Stomach (tissue), 9 donors: Measurements from ENCODE around the gene SAMD14. TPM values are rescaled to one million over a fixed set of nuclear protein-coding genes. Genes with fewer than 3 reads are reported as not detected.
A peak's percentile ranks its signal among the peaks of the same experiment; 100 is the strongest.

Experiments
- DNase-seq, 2 donors: peaks; one replicate each; pipeline versions ENCODE4 v3.0.0 to v3.0.0-alpha.2; 2013 to 2019
- H3K27ac ChIP-seq, 5 donors: fragments of 200-600 bp in 4 of 5; sonication (generic) in 4 of 5; one replicate each; pipeline ENCODE4 v1.5.1; 2013 to 2019; ENCODE audit warnings: mild to moderate bottlenecking in 1 of 5, moderate library complexity in 1 of 5
- H3K27me3 ChIP-seq, 3 donors: fragments of 200-600 bp; sonication (generic); one replicate each; pipeline ENCODE4 v1.5.1; 2017 to 2019; ENCODE audit warnings: mixed run types in 1 of 3
- H3K36me3 ChIP-seq, 4 donors: fragments of 200-600 bp; sonication (generic); 1 replicate in 3 of 4; 2 replicates in 1 of 4; pipeline ENCODE4 v1.5.1; 2016 to 2019
- H3K4me1 ChIP-seq, 4 donors: fragments of 200-600 bp; sonication (generic); one replicate each; pipeline ENCODE4 v1.5.1; 2016 to 2019
- H3K4me3 ChIP-seq, 4 donors: fragments of 200-600 bp; sonication (generic) in 3 of 4; one replicate each; pipeline ENCODE4 v1.5.1; 2016 to 2019; ENCODE audit warnings: mild to moderate bottlenecking in 1 of 4
- H3K9me3 ChIP-seq, 4 donors: fragments of 200-600 bp; sonication (generic); one replicate each; pipeline ENCODE4 v1.5.1; 2016 to 2019
- EP300 ChIP-seq: sonication (generic); formaldehyde crosslinking; IDR thresholded peaks from one replicate; pipeline ENCODE4 v1.6.1; 2017; ENCODE audit warnings: antibody characterized with exemption
- POLR2A ChIP-seq, 4 donors: fragments of 450-650 bp; IDR thresholded peaks; one replicate each; pipeline ENCODE4 v1.6.1; 2016; ENCODE audit warnings: antibody characterized with exemption in 4 of 4, control low read depth in 2 of 4, mild to moderate bottlenecking in 1 of 4, moderate library complexity in 1 of 4
- POLR2AphosphoS5 ChIP-seq, 3 donors: sonication (generic); formaldehyde crosslinking; IDR thresholded peaks; one replicate each; pipeline ENCODE4 v1.6.1; 2016; ENCODE audit warnings: antibody characterized with exemption in 3 of 3
- WGBS, 5 donors: extraction: QIAGEN DNeasy Blood & Tissue Kit in 3 of 5; methylation state at CpG; one replicate each; pipeline versions ENCODE4 v1.1.5 to v1.1.7; 2013 to 2018; 5-methylcytosine and 5-hydroxymethylcytosine counted together
- intact Hi-C: fragments of 100-400 bp; cut with DNase I; formaldehyde crosslinking; loops from one replicate; pipeline ENCODE4 v1.15.1; 2023; ENCODE audit warnings: low total_unique reads
- polyA plus RNA-seq, 3 donors: library from polyadenylated mRNA; stranded (reverse); fragments of 200-250 nt; gene quantifications; one replicate each; pipeline ENCODE4 v1.2.3, GENCODE V29; 2013
- total RNA-seq, 5 donors: library from RNA; depleted of rRNA; stranded (reverse); fragments of >200 nt; gene quantifications; one replicate each; pipeline versions ENCODE4 v1.1.0 to v1.2.3, GENCODE V29; 2014 to 2016
- TF ChIP-seq, protein P1 (sequence below), 7 experiments: fragments of 450-650 bp in 4 of 7; fragments of 200-600 bp in 3 of 7; sonication (generic) in 3 of 7; IDR thresholded peaks; one replicate each; pipeline ENCODE4 v1.5.1; 2016 to 2019; ENCODE audit warnings: antibody characterized with exemption in 7 of 7, control low read depth in 2 of 7, mild to moderate bottlenecking in 1 of 7
- donor health status: healthy with polysubstance abuse.
- donor health status: Bipolar disorder and iron deficiency.
- donor health status: healthy.

SAMD14 gene
- total and polyA plus RNA-seq, 8 donors, result 1.3 to 87.0 (median 1.8) TPM; not detected in 2

DNA sequence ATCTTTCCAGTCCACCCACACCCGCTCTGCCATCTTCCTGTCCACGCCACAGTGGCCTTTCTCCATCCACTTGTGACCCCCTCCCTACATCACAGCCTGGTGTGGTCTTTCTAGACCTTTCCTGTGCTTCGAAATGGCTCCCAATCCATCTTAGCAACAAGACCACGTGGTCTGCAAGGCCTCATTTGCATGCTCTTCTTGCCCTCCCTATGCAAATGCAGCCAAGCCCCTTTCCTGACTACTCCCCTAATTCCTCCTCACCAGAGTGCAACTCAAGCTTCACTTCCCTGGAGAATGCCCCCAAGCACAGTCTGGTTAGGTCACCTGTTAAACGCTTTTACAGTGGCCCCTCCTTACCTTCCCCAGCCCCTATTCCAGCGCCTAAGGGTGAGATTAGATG lies 14.4 kb upstream of the SAMD14 start:
- peak overlapping the region in 1 of 5 donors; percentile 97 for H3K27ac ChIP-seq
- 73 to 83% (median 79%) methylated on average over 6 of the region's 6 CpGs for WGBS, 5 donors
- H3K36me3 ChIP-seq, result peaks cover 45 to 67% (median 64%) of the 10 kb centered on the region in 4 donors
- peaks cover 41 to 90% (median 75%) of the 10 kb centered on the region in 4 donors for H3K4me1 ChIP-seq
- TF ChIP-seq, protein P1, sequence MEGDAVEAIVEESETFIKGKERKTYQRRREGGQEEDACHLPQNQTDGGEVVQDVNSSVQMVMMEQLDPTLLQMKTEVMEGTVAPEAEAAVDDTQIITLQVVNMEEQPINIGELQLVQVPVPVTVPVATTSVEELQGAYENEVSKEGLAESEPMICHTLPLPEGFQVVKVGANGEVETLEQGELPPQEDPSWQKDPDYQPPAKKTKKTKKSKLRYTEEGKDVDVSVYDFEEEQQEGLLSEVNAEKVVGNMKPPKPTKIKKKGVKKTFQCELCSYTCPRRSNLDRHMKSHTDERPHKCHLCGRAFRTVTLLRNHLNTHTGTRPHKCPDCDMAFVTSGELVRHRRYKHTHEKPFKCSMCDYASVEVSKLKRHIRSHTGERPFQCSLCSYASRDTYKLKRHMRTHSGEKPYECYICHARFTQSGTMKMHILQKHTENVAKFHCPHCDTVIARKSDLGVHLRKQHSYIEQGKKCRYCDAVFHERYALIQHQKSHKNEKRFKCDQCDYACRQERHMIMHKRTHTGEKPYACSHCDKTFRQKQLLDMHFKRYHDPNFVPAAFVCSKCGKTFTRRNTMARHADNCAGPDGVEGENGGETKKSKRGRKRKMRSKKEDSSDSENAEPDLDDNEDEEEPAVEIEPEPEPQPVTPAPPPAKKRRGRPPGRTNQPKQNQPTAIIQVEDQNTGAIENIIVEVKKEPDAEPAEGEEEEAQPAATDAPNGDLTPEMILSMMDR (IDR thresholded peaks at IDR 0.05), result no peak
- TF ChIP-seq EP300 (no peak), POLR2AphosphoS5 (IDR thresholded peaks at IDR 0.05) (no peak), POLR2A (IDR thresholded peaks at IDR 0.05) (no peak)
- H3K27me3 ChIP-seq, result no peaks in the 10 kb centered on the region
- H3K4me3 ChIP-seq, result no peak overlapping the region
- intact Hi-C loops, result loop anchor here (5.0 kb wide), 1 partner anchor 37 kb away; no protein-coding TSS in a partner anchor
- DNase-seq, result no peak
- H3K9me3 ChIP-seq, result no peaks in the 10 kb centered on the region

DNA sequence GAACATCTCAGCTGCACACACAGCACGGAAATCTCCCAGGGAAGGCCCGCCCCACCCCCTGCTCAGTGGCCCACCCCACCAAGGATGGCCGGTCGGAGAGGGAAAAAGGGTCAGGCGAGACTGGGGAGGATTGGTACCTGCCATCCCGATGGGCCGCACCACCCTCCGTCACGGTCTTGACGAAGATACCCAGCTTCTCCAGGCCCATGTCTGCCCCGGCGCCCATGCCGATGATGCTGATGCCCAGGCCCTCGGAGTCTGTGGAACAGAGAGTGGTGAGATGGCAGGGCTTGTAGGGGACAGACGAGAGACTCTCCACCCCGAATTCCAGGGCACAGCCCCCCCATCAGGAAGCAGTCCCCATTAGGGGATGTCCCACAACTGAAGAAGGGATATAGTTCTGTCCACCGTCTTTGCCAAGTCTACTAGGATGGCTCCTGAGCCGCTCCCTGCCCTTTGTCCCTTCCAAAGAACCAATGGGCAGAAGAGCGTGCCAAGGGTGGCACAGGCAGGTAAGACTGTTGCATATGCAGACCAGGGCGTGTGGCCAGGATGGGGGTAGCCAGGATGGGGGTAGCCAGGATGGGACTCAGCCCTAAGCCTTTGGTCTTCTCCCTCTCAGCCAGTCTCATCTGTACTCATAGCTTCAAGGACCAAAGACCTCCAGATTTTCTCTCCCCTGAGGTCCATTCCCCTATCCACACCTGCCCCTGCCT lies 13.7 kb upstream of the SAMD14 start:
- WGBS, 5 donors, result 89 to 94% (median 92%) methylated on average over 20 of the region's 20 CpGs
- H3K27ac ChIP-seq, result no peak overlapping the region
- H3K4me1 ChIP-seq, result peaks cover 40 to 85% (median 67%) of the 10 kb centered on the region in 4 donors
- TF ChIP-seq POLR2AphosphoS5 (IDR thresholded peaks at IDR 0.05) (no peak), EP300 (no peak), POLR2A (IDR thresholded peaks at IDR 0.05) (no peak)
- TF ChIP-seq, protein P1 (IDR thresholded peaks at IDR 0.05), result no peak
- DNase-seq, result no peak
- no peak overlapping the region for H3K4me3 ChIP-seq
- peaks cover 53 to 75% (median 72%) of the 10 kb centered on the region in 4 donors for H3K36me3 ChIP-seq
- intact Hi-C loops, result loop anchor here (5.0 kb wide), 1 partner anchor 36 kb away; no protein-coding TSS in a partner anchor
- no peaks in the 10 kb centered on the region for H3K27me3 ChIP-seq
- H3K9me3 ChIP-seq, result no peaks in the 10 kb centered on the region

DNA sequence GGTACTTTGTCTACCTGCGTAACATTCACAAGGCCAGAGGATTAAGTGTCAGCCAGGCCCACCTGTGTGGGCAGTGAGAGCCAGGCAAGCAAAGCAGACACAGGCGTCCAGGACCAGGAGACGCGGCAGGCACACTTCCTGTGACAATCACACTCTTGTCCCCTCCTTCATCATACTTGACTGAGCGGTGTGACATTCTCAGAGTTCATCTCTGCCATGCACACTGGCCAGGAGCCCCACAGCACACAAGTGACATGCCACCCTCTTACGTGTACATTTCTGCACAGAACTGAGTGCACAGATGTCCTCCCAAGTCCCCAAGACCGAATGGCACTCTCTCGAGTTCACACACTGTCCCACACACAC lies 11.8 kb upstream of the SAMD14 start:
- TF ChIP-seq, protein P1 (IDR thresholded peaks at IDR 0.05), result no peak
- no peak for TF ChIP-seq EP300
- no peak for TF ChIP-seq POLR2AphosphoS5 (IDR thresholded peaks at IDR 0.05)
- DNase-seq, result no peak
- WGBS, 5 donors, result 68 to 76% (median 71%) methylated on average over 8 of the region's 8 CpGs
- H3K27ac ChIP-seq, result peak overlapping the region in 1 of 5 donors; percentile 16
- H3K4me3 ChIP-seq, result no peak overlapping the region
- H3K9me3 ChIP-seq, result no peaks in the 10 kb centered on the region
- peaks cover 71 to 94% (median 90%) of the 10 kb centered on the region in 4 donors for H3K36me3 ChIP-seq
- H3K27me3 ChIP-seq, result no peaks in the 10 kb centered on the region
- H3K4me1 ChIP-seq, result peaks cover 24 to 66% (median 49%) of the 10 kb centered on the region in 4 donors
- intact Hi-C loops, result loop anchor here (5.0 kb wide), 1 partner anchor 34 kb away; no protein-coding TSS in a partner anchor

DNA sequence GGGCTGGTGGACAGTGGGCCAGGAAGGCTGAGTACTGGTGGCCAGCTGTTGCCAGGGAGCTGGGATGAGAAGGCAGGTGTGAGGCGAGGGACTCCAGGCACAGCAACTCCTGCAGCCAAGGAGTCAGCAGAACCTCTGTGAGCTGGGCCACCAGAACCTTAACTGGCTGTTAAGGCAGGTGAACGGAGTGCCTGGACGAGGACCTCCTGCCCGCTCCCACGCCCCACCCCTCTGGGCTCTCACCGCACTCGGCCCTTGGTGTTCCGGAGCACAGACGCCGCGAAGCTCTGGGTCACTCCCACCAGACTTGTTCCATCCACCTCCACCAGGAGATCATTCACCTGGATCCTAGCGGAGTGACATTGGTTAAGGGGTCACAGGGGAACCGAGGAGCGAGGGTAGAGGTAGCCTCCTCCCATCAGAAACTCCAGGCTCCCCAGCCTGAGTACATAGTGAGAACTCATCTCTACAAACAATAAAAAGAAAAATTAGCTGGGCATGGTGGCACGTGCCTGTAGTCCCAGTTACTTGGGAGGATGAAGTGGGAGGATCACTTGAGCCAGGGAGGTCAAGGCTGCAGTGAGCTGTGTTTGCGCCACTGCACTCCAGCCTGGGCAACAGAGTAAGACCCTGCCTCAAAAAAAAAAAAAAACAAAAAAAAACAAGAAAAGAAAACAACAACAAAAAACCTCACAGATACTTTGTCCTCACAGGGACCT lies 11.2 kb upstream of the SAMD14 start:
- Histone ChIP-seq H3K27ac (peak overlapping the region in 3 of 5 donors; percentile 16 to 60 (median 43)), H3K4me1 (peaks cover 19 to 61% (median 43%) of the 10 kb centered on the region in 4 donors), H3K4me3 (no peak overlapping the region), H3K27me3 (no peaks in the 10 kb centered on the region), H3K36me3 (peaks cover 77 to 99% (median 96%) of the 10 kb centered on the region in 4 donors), H3K9me3 (no peaks in the 10 kb centered on the region)
- 82 to 93% (median 90%) methylated on average over 16 of the region's 16 CpGs for WGBS, 5 donors
- TF ChIP-seq, protein P1 (IDR thresholded peaks at IDR 0.05), result no peak
- TF ChIP-seq POLR2AphosphoS5 (IDR thresholded peaks at IDR 0.05) (no peak), EP300 (no peak), POLR2A (IDR thresholded peaks at IDR 0.05) (no peak)
- intact Hi-C loops, result loop anchor here (5.0 kb wide), 1 partner anchor 34 kb away; no protein-coding TSS in a partner anchor
- no peak for DNase-seq
